ENCODE results near the gene GFPT2.

Gene GFPT2

GRCh38 chr5:180371949-180372348, 18.8 kb upstream of the GFPT2 start:
- Histone ChIP-seq H3K4me1 (ENCODE audit: control insufficient read depth, insufficient read depth, low read length) (no peaks in the 10 kb centered on the region), H3K9me3 (ENCODE audit: control insufficient read depth, insufficient read depth, low read depth, low read length) (no peaks in the 10 kb centered on the region), H3K27ac (ENCODE audit: extremely low read depth, low read depth, low read length) (no peak overlapping the region), H3K4me3 (ENCODE audit: low read depth, low read length) (no peak overlapping the region), H3K36me3 (ENCODE audit: control insufficient read depth in 2 of 2, insufficient read depth in 1 of 2, low read length in 2 of 2) (no peaks in the 10 kb centered on the region)
- peak; percentile 80 for TF ChIP-seq ZIC2 (tag by site-specific recombination; IDR thresholded peaks at IDR 0.05)
- TF ChIP-seq ZNF596 (tag by site-specific recombination; IDR thresholded peaks at IDR 0.05) = no peak
- CTCF ChIA-PET = interaction anchor here (0.7 to 1.1 kb wide), 4 partner anchors 78 to 297 kb away, joined by 3 to 4 read pairs (median 4); no protein-coding TSS in a partner anchor
- POLR2A ChIA-PET = no interaction called here

- ChIA-PET POLR2A (no interaction called here), CTCF (interaction anchor here (0.7 to 1.1 kb wide), 3 partner anchors 78 to 298 kb away, joined by 3 to 4 read pairs (median 3); no protein-coding TSS in a partner anchor)
- no peaks in the 10 kb centered on the region for H3K9me3 ChIP-seq (ENCODE audit: control insufficient read depth, insufficient read depth, low read depth, low read length)
- no peak for TF ChIP-seq ZFP37 (tag by site-specific recombination; IDR thresholded peaks at IDR 0.05)
- no peak for TF ChIP-seq GLIS2 (tag by site-specific recombination; IDR thresholded peaks at IDR 0.05)
- TF ChIP-seq ZNF24 (tag by site-specific recombination; IDR thresholded peaks at IDR 0.05) = no peak
- TF ChIP-seq ZNF23 (tag by site-specific recombination; IDR thresholded peaks at IDR 0.05; ENCODE audit: borderline replicate concordance) = no peak
- TF ChIP-seq ZNF2 (tag by site-specific recombination; IDR thresholded peaks at IDR 0.05) = no peak
- no peak for TF ChIP-seq ZNF768 (tag by site-specific recombination; IDR thresholded peaks at IDR 0.05)
- TF ChIP-seq ZBTB48 (tag by site-specific recombination; IDR thresholded peaks at IDR 0.05) = no peak
- TF ChIP-seq ZNF660 (tag by site-specific recombination; IDR thresholded peaks at IDR 0.05) = no peak
- no peak for TF ChIP-seq ZNF654 (tag by site-specific recombination; IDR thresholded peaks at IDR 0.05; ENCODE audit: low read depth)
- no peak for TF ChIP-seq ZNF169 (tag by site-specific recombination; IDR thresholded peaks at IDR 0.05)
- no peak for TF ChIP-seq RBAK (tag by site-specific recombination; IDR thresholded peaks at IDR 0.05)
- no peak for TF ChIP-seq KLF17 (tag by site-specific recombination; IDR thresholded peaks at IDR 0.05)
- no peak for TF ChIP-seq ZNF510 (tag by site-specific recombination; IDR thresholded peaks at IDR 0.05; ENCODE audit: insufficient replicate concordance)
- H3K27ac ChIP-seq (ENCODE audit: extremely low read depth, low read depth, low read length) = no peak overlapping the region
- no peak overlapping the region for H3K4me3 ChIP-seq (ENCODE audit: low read depth, low read length)
- no peaks in the 10 kb centered on the region for H3K36me3 ChIP-seq (ENCODE audit: control insufficient read depth in 2 of 2, insufficient read depth in 1 of 2, low read length in 2 of 2)
- no peaks in the 10 kb centered on the region for H3K4me1 ChIP-seq (ENCODE audit: control insufficient read depth, insufficient read depth, low read length)
Measured at GRCh38 chr5:180370861-180371641, 17.9 kb upstream of the GFPT2 start.

GRCh38 chr5:180367991-180368390, 14.9 kb upstream of the GFPT2 start:
- POLR2A ChIA-PET = no interaction called here
- CTCF ChIA-PET = no interaction called here

More at GRCh38 chr5:180367991-180368390, 14.9 kb upstream of the GFPT2 start:
- Histone ChIP-seq H3K4me1 (ENCODE audit: control insufficient read depth, insufficient read depth, low read length) (no peaks in the 10 kb centered on the region), H3K27ac (ENCODE audit: extremely low read depth, low read depth, low read length) (no peak overlapping the region), H3K9me3 (ENCODE audit: control insufficient read depth, insufficient read depth, low read depth, low read length) (no peaks in the 10 kb centered on the region), H3K36me3 (ENCODE audit: control insufficient read depth in 2 of 2, insufficient read depth in 1 of 2, low read length in 2 of 2) (no peaks in the 10 kb centered on the region), H3K4me3 (ENCODE audit: low read depth, low read length) (no peak overlapping the region)
- no peak for TF ChIP-seq ZBTB6 (tag by site-specific recombination; IDR thresholded peaks at IDR 0.05)
- no peak for TF ChIP-seq YY1 (tag by site-specific recombination; IDR thresholded peaks at IDR 0.05)
- no peak for TF ChIP-seq ZNF837 (tag by site-specific recombination; IDR thresholded peaks at IDR 0.05)
- no peak for TF ChIP-seq MZF1 (tag by site-specific recombination; IDR thresholded peaks at IDR 0.05; ENCODE audit: borderline replicate concordance)
- TF ChIP-seq ZEB2 (tag by site-specific recombination; IDR thresholded peaks at IDR 0.05) = no peak
- TF ChIP-seq ZSCAN23 (tag by site-specific recombination; IDR thresholded peaks at IDR 0.05) = no peak

Data from HEK293 (cell line).